HCT116 (cell line): ENCODE results near the gene SNAP29.

Experiments used
- CTCF ChIP-seq, 3 experiments: fragments of 200-600 bp in 1 of 3; sonication (generic) in 1 of 3; IDR thresholded peaks in 2 of 3; conservative IDR thresholded peaks in 1 of 3; 2 replicates each; pipeline ENCODE4 v1.5.1; 2012 to 2017; ENCODE audit warnings: low read depth in 2 of 3, low read length in 2 of 3, antibody characterized with exemption in 1 of 3, borderline replicate concordance in 1 of 3, control low read depth in 1 of 3, mild to moderate bottlenecking in 1 of 3, mixed read lengths in 1 of 3, mixed run types in 1 of 3, moderate library complexity in 1 of 3; ENCODE audit not compliant: insufficient read depth in 1 of 3
- EGR1 ChIP-seq: IDR thresholded peaks from 2 replicates; pipeline ENCODE4 v1.6.1; 2012; ENCODE audit warnings: low read depth
- EZH2 ChIP-seq: fragments of 200-600 bp; sonication (generic); IDR thresholded peaks from 2 replicates; pipeline ENCODE4 v1.6.1; 2017; ENCODE audit warnings: antibody characterized with exemption, mixed run types
- JUND ChIP-seq: IDR thresholded peaks from 2 replicates; pipeline ENCODE4 v1.6.1; 2012
- MAX ChIP-seq: IDR thresholded peaks from 2 replicates; pipeline ENCODE4 v1.6.1; 2012
- POLR2A ChIP-seq: IDR thresholded peaks from 2 replicates; pipeline ENCODE4 v1.7.0; 2011; ENCODE audit warnings: borderline replicate concordance; ENCODE audit not compliant: insufficient read depth, insufficient read length; ENCODE audit errors: extremely low read depth
- POLR2AphosphoS5 ChIP-seq: IDR thresholded peaks from 2 replicates; pipeline ENCODE4 v1.6.1; 2011; ENCODE audit warnings: mild to moderate bottlenecking, low read depth, low read length, moderate library complexity
- REST ChIP-seq: IDR thresholded peaks from 2 replicates; pipeline ENCODE4 v1.6.1; 2012; ENCODE audit warnings: low read depth
- YY1 ChIP-seq: IDR thresholded peaks from 2 replicates; pipeline ENCODE4 v1.6.1; 2011; ENCODE audit warnings: low read length, low read depth, moderate library complexity, mild to moderate bottlenecking; ENCODE audit not compliant: insufficient replicate concordance; ENCODE audit errors: extremely low read depth
- ZNF274 ChIP-seq: fragments of 200-500 bp; sonication (Bioruptor generic); IDR thresholded peaks from 2 replicates; pipeline ENCODE4 v1.6.1; 2014; ENCODE audit warnings: mild to moderate bottlenecking, low read depth, low read length, inconsistent platforms

- TF ChIP-seq CTCF (IDR thresholded peaks at IDR 0.05 in 2 of 3, conservative IDR thresholded peaks at IDR 0.05 in 1 of 3; ENCODE audit: borderline replicate concordance in 1 of 3, insufficient read depth in 1 of 3, low read depth in 2 of 3, low read length in 2 of 3), result no peak
- TF ChIP-seq POLR2AphosphoS5, result no peak
- TF ChIP-seq EZH2, result no peak
- TF ChIP-seq YY1, result no peak
- no peak for TF ChIP-seq MAX
- no peak for TF ChIP-seq ZNF274
- TF ChIP-seq POLR2A, result no peak
- no peak for TF ChIP-seq REST
- TF ChIP-seq JUND, result no peak
- no peak for TF ChIP-seq EGR1
Observed at GRCh38 chr22:20884454-20884853, 25.6 kb downstream of the SNAP29 start.
